HepG2 (cell line): ENCODE data around the gene THSD4. TPM values are rescaled to one million over a fixed set of nuclear protein-coding genes. Genes with fewer than 3 reads are reported as not detected.

Experiments used
- ATAC-seq: fragments of 200-7000 bp; cut with Tn5 transposase; 3 replicates; pipeline ENCODE4 v1.9.1; 2020; ENCODE audit warnings: mild to moderate bottlenecking, moderate library complexity
- BruUV-seq: library from RNA; stranded (reverse); fragments of 400-500 nt; replicated peaks from 2 replicates; lab custom pipeline; 2021; lab: Mats Ljungman, UMichigan
- CTCF ChIA-PET: fragments of 300-600 bp; formaldehyde crosslinking; extraction: SDS; loops from one replicate; lab custom pipeline; 2021; ENCODE audit warnings: low total read pairs, inconsistent platforms, low intra/inter-chr PET ratio; lab: Yijun Ruan, JAX
- POLR2A ChIA-PET: fragments of 350-600 bp; sonication (Branson Sonifier 250); formaldehyde crosslinking; loops from one replicate; lab custom pipeline; 2020; ENCODE audit warnings: antibody characterized with exemption, inconsistent platforms; lab: Yijun Ruan, JAX
- DNase-seq: peaks from one replicate; pipeline ENCODE4 v3.0.0-alpha.2; 2015; ENCODE audit warnings: low spot score
- FAIRE-seq: peaks from 3 replicates; lab custom pipeline; 2011; peaks lifted over from hg19 to GRCh38; lab: Jason Lieb, UNC
- H2AFZ ChIP-seq: one replicate; pipeline ENCODE4 v1.6.1; 2011; ENCODE audit warnings: low read length, inconsistent platforms
- H3K27ac ChIP-seq: fragments of 300-600 bp; 3 replicates; pipeline ENCODE4 v1.8.0; 2011; ENCODE audit warnings: mixed run types, mild to moderate bottlenecking, mixed read lengths, low read length, inconsistent platforms; ENCODE audit not compliant: insufficient read depth; ENCODE audit errors: extremely low read length
- H3K27me3 ChIP-seq, 2 experiments: fragments of 200-600 bp in 1 of 2; 2 replicates in 1 of 2; 3 replicates in 1 of 2; pipeline versions ENCODE4 v1.6.0 to v1.8.0; 2011; ENCODE audit warnings: low read length in 2 of 2, mild to moderate bottlenecking in 2 of 2, moderate library complexity in 2 of 2, inconsistent platforms in 1 of 2; ENCODE audit not compliant: insufficient read depth in 2 of 2, control insufficient read depth in 1 of 2
- H3K36me3 ChIP-seq, 2 experiments: fragments of 200-600 bp in 1 of 2; replicated peaks in 1 of 2; 2 replicates in 1 of 2; 3 replicates in 1 of 2; pipeline versions ENCODE4 v1.5.1 to v1.8.0; 2011; ENCODE audit warnings: low read length in 2 of 2, inconsistent platforms in 1 of 2; ENCODE audit not compliant: insufficient read depth in 2 of 2, control insufficient read depth in 1 of 2
- H3K4me1 ChIP-seq: 2 replicates; pipeline ENCODE4 v1.5.1; 2012; ENCODE audit warnings: low read length, inconsistent platforms; ENCODE audit not compliant: insufficient read depth
- H3K4me2 ChIP-seq: 2 replicates; pipeline ENCODE4 v1.6.0; 2011; ENCODE audit warnings: low read depth, low read length, inconsistent platforms
- H3K4me3 ChIP-seq, 3 experiments: fragments of 200-600 bp in 1 of 3; sonication (generic), shearing (Covaris generic) in 1 of 3; replicated peaks in 1 of 3; 2 replicates each; pipeline ENCODE4 v1.5.1; 2011 to 2016; ENCODE audit warnings: low read length in 3 of 3, inconsistent platforms in 2 of 3, low read depth in 2 of 3, mild to moderate bottlenecking in 2 of 3, control low read depth in 1 of 3, mixed read lengths in 1 of 3; ENCODE audit not compliant: insufficient read depth in 1 of 3
- H3K79me2 ChIP-seq: one replicate; pipeline ENCODE4 v1.6.1; 2011; ENCODE audit warnings: low read length, inconsistent platforms; ENCODE audit not compliant: insufficient read depth
- H3K9ac ChIP-seq: 2 replicates; pipeline ENCODE4 v1.6.0; 2011; ENCODE audit warnings: mild to moderate bottlenecking, low read depth, low read length, inconsistent platforms; ENCODE audit not compliant: insufficient read depth
- H3K9me3 ChIP-seq: 2 replicates; pipeline ENCODE4 v1.5.1; 2012; ENCODE audit warnings: mild to moderate bottlenecking, low read length
- H4K20me1 ChIP-seq: 2 replicates; pipeline ENCODE4 v1.6.0; 2011; ENCODE audit warnings: inconsistent platforms, mild to moderate bottlenecking, low read length, moderate library complexity; ENCODE audit not compliant: insufficient read depth
- CEBPG ChIP-seq: IDR thresholded peaks from 2 replicates; pipeline ENCODE4 v1.6.1; 2016
- WGBS: methylation state at CpG from one replicate; pipeline ENCODE4 v1.1.6; 2017; ENCODE audit warnings: low lambda C conversion rate; 5-methylcytosine and 5-hydroxymethylcytosine counted together
- in situ Hi-C: cut with HindIII; loops from 2 replicates; pipeline ENCODE4 v1.10.0; 2017; ENCODE audit warnings: low pct_unique_long_range_greater_than_20kb; ENCODE audit not compliant: extremely low pct_ligation_motif_present
- intact Hi-C: fragments of 100-400 bp; cut with micrococcal nuclease; formaldehyde crosslinking; loops from one replicate; pipeline ENCODE4 v1.10.0; 2022; ENCODE audit not compliant: unreplicated experiment
- polyA plus RNA-seq, 8 experiments: library from polyadenylated mRNA; depleted of rRNA in 3 of 8; stranded (reverse) in 7 of 8; unstranded in 1 of 8; fragments of >200 nt; fragmentation: Illumina TruSeq in 4 of 8; extraction: Trizol in 4 of 8; gene quantifications; 2 replicates each; pipeline versions ENCODE4 v1.2.1 to v1.2.3, GENCODE V29; 2011 to 2016; ENCODE audit warnings: low read depth in 4 of 8, missing spikeins in 1 of 8, mixed read lengths in 1 of 8; ENCODE audit not compliant: insufficient read depth in 1 of 8
- total RNA-seq, 5 experiments: library from RNA; depleted of rRNA; stranded (reverse); fragments of >200 nt; fragmentation: Illumina TruSeq; extraction: Trizol; gene quantifications; 2 replicates each; pipeline ENCODE4 v1.2.3, GENCODE V29; 2016; ENCODE audit warnings: low read depth in 1 of 5
- TF ChIP-seq, protein P1 (sequence below): IDR thresholded peaks from 2 replicates; pipeline ENCODE4 v1.6.1; 2016; ENCODE audit warnings: low read depth
- TF ChIP-seq, protein P2 (sequence below): sonication (generic); formaldehyde crosslinking; IDR thresholded peaks from 2 replicates; pipeline ENCODE4 v1.4.0; 2020; ENCODE audit warnings: missing genetic modification reagents
- TF ChIP-seq, protein P3 (sequence below), 2 experiments: fragments of 450-650 bp in 1 of 2; sonication (generic) in 1 of 2; formaldehyde crosslinking; IDR thresholded peaks; 2 replicates each; pipeline versions ENCODE4 v1.5.0 to v1.8.0; 2020 to 2022; ENCODE audit warnings: mild to moderate bottlenecking in 1 of 2, missing genetic modification reagents in 1 of 2

THSD4 gene
- total and polyA plus RNA-seq, 2 of the 13 experiments (the other 11 are each of a cell fraction or from before 2014, with no cell fraction given): 0.07 to 0.21 TPM

DNA sequence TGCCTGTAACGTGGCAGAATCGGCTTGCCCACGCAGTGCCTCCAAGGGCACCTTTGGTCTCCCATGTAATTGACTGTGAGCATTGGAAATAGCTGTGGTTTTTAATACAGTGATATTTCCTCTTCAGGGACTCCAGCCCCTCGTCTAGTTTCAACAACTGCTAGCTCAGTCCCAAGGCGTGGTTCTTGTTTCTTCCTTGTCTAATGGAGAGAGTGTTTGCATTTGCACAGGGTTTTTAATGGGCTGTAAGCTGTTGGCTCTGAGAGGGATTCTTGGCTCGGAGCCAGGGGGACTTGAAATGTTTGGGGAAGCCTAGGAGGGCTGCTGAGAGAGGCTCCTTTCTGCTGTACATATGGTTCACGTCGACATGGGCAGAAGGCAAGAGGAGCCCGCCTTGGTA is 86.2 kb downstream of the THSD4 start:
- no peak overlapping the region for H2AFZ ChIP-seq
- no peaks in the 10 kb centered on the region for H4K20me1 ChIP-seq
- no peak overlapping the region for H3K9ac ChIP-seq
- ChIA-PET CTCF (no interaction called here), POLR2A (no interaction called here)
- intact Hi-C loops: no loop called here
- H3K4me2 ChIP-seq: no peak overlapping the region
- in situ Hi-C loops: no loop called here
- BruUV-seq: no TSS peak
- no peak for ATAC-seq
- no peak for FAIRE-seq
- H3K36me3 ChIP-seq: no peaks in the 10 kb centered on the region
- H3K9me3 ChIP-seq: no peaks in the 10 kb centered on the region
- H3K79me2 ChIP-seq: no peaks in the 10 kb centered on the region
- no peaks in the 10 kb centered on the region for H3K27me3 ChIP-seq
- TF ChIP-seq, protein P1, sequence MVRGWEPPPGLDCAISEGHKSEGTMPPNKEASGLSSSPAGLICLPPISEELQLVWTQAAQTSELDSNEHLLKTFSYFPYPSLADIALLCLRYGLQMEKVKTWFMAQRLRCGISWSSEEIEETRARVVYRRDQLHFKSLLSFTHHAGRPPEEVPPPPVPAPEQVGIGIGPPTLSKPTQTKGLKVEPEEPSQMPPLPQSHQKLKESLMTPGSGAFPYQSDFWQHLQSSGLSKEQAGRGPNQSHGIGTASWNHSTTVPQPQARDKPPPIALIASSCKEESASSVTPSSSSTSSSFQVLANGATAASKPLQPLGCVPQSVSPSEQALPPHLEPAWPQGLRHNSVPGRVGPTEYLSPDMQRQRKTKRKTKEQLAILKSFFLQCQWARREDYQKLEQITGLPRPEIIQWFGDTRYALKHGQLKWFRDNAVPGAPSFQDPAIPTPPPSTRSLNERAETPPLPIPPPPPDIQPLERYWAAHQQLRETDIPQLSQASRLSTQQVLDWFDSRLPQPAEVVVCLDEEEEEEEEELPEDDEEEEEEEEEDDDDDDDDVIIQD (CRISPR knock-in tag): no peak
- no peak overlapping the region for H3K27ac ChIP-seq
- WGBS: 53% methylated on average over 2 of the region's 9 CpGs
- H3K4me1 ChIP-seq: no peaks in the 10 kb centered on the region
- DNase-seq: no peak
- no peak overlapping the region for H3K4me3 ChIP-seq

DNA sequence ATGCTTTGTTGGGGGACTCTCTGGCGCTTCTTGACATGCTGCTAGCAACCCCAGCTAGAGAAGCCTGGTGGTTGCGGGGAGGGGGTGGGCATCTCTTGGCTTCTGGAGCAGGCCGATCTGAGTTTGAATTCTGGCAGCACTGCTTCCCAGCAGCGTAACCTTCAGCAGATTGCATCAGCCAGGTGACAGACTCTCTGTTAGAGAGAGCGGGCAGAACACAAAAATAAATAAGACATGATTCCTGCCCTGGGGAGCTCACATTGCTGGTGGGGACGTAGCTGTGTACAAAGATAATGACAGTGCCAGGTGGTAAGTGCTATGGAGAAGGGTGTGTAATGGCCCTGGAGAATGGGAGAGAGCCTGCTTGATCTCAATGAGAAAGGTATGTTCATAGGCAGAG is 87.4 kb downstream of the THSD4 start:
- no peak for FAIRE-seq
- in situ Hi-C loops: no loop called here
- no peak for ATAC-seq
- POLR2A ChIA-PET: no interaction called here
- TF ChIP-seq, protein P2, sequence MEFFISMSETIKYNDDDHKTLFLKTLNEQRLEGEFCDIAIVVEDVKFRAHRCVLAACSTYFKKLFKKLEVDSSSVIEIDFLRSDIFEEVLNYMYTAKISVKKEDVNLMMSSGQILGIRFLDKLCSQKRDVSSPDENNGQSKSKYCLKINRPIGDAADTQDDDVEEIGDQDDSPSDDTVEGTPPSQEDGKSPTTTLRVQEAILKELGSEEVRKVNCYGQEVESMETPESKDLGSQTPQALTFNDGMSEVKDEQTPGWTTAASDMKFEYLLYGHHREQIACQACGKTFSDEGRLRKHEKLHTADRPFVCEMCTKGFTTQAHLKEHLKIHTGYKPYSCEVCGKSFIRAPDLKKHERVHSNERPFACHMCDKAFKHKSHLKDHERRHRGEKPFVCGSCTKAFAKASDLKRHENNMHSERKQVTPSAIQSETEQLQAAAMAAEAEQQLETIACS (CRISPR knock-in tag): no peak
- TF ChIP-seq, protein P3, sequence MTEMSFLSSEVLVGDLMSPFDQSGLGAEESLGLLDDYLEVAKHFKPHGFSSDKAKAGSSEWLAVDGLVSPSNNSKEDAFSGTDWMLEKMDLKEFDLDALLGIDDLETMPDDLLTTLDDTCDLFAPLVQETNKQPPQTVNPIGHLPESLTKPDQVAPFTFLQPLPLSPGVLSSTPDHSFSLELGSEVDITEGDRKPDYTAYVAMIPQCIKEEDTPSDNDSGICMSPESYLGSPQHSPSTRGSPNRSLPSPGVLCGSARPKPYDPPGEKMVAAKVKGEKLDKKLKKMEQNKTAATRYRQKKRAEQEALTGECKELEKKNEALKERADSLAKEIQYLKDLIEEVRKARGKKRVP (CRISPR knock-in tag; IDR thresholded peaks at IDR 0.05): peak in 1 of 2 experiments; percentile 89; a peak in 2 of 4 replicates
- TF ChIP-seq CEBPG (CRISPR knock-in tag): peak; percentile 32; the same call in 1 of the 2 replicates
- no TSS peak for BruUV-seq
- no peak overlapping the region for H3K9ac ChIP-seq
- DNase-seq: no peak
- no peaks in the 10 kb centered on the region for H3K36me3 ChIP-seq
- H3K79me2 ChIP-seq: no peaks in the 10 kb centered on the region
- no peak overlapping the region for H2AFZ ChIP-seq
- no peak overlapping the region for H3K27ac ChIP-seq
- intact Hi-C loops: no loop called here
- H3K27me3 ChIP-seq: no peaks in the 10 kb centered on the region
- no peak overlapping the region for H3K4me3 ChIP-seq
- no peaks in the 10 kb centered on the region for H3K4me1 ChIP-seq
- no peaks in the 10 kb centered on the region for H4K20me1 ChIP-seq
- H3K9me3 ChIP-seq: no peaks in the 10 kb centered on the region
- H3K4me2 ChIP-seq: no peak overlapping the region
- WGBS: 26% methylated on average over 6 of the region's 6 CpGs
- CTCF ChIA-PET: no interaction called here
